ENCODE data around the gene ANGPTL2.

DNA sequence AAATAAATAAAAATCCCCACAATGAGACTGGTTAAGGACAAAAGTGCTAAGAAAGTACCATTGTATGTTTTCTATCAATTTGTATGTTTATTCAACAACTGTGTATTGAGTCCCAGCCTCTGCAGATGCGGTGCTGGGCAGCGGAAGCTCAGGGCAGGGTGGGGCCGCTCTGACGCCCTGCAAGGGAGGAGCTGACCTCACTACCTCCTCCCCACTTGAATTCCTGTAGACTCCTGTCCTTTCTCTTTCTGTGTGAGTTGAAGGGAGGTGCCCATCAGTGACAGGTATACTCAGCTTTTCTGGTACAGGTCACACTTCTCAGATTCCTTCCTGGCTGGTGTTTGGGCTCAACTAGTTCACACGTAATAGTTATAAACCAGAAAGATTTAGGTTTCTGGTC, 27.0 kb downstream of the ANGPTL2 start:
- TF ChIP-seq, protein P1, sequence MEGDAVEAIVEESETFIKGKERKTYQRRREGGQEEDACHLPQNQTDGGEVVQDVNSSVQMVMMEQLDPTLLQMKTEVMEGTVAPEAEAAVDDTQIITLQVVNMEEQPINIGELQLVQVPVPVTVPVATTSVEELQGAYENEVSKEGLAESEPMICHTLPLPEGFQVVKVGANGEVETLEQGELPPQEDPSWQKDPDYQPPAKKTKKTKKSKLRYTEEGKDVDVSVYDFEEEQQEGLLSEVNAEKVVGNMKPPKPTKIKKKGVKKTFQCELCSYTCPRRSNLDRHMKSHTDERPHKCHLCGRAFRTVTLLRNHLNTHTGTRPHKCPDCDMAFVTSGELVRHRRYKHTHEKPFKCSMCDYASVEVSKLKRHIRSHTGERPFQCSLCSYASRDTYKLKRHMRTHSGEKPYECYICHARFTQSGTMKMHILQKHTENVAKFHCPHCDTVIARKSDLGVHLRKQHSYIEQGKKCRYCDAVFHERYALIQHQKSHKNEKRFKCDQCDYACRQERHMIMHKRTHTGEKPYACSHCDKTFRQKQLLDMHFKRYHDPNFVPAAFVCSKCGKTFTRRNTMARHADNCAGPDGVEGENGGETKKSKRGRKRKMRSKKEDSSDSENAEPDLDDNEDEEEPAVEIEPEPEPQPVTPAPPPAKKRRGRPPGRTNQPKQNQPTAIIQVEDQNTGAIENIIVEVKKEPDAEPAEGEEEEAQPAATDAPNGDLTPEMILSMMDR (IDR thresholded peaks at IDR 0.05; ENCODE audit: low read length) = no peak
- no peak for TF ChIP-seq EZH2 (IDR thresholded peaks at IDR 0.05; ENCODE audit: borderline replicate concordance, low read length)
